NCI-H187 treated with DMSO at 0.1 percent for 48 hours (cell line): ENCODE results near the gene CYBB.

ENCODE experiments used
- DNase-seq: peaks from one replicate; lab custom pipeline; 2025; lab: John Stamatoyannopoulos, UW

CYBB gene

GRCh38 chrX:37844622-37845021 is 64.8 kb downstream of the CYBB start:
- no peak for DNase-seq

DNA sequence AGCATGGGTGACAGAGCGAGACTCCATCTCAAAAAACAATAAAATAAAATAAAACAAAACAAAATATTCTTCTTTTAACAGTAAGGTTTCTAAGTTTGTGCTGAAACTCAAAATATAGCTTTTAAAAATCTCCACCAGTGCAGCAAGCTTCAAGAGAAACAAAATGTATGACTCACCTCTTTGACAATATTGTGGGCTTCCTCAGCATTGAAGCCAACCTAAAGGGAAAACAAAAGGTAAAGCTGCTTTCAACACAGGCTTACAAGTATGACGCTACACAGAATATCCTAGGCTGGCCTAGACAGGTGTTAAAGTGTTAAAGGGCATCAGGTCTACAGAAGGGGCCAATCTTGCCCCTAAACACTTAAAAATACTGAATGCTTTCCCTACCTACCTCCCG is 66.3 kb downstream of the CYBB start:
- no peak for DNase-seq

GRCh38 chrX:37846558-37846933 is 66.7 kb downstream of the CYBB start:
- DNase-seq, result no peak

- no peak for DNase-seq
Measured at GRCh38 chrX:37846934-37847732, 67.3 kb downstream of the CYBB start, which contains the start of gene DYNLT3. Gene DYNLT3, minus strand, starts transcription at chrX:37847571. Its CDS starts 61 bp downstream, at chrX:37847510.

DNA sequence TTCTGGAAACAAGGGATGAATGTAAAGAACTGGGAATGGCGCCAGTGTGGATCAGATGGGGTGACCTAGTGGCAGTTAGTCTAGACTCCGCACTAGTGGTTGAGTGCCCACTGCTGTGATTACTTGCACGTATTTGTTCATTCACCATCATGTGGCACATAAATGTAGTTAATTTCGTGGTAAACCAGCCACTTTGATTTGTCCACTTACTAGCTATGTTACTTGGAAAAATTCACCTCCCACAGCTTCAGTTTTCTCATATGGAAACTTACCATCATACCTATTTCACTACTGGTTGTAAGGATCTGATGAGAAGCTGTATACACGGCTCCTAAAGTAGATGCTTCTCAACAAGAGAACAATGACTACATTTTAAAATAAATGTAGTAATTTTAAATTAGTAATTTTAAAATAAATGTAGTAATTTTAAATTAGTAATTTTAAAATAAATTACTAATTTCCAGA is 67.9 kb downstream of the CYBB start:
- no peak for DNase-seq

DNA sequence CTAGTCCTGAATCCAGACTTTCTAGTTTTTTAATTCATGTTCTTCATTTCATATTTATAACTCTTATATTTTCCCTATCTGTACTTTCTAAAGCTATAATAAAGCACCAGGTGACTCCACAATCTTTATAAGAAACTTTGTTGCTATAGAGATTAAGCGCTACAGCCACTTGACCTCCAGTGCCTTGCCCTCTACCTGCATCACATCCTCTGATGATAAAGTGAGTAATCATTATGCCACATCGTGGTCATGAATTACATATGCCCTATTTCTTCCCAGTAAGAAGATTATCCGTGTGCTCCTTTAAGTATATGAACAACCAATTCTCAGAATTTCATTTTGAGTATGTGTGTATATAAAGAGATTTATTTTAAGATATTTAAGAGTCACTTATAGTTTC is 74.3 kb downstream of the CYBB start:
- no peak for DNase-seq

- no peak for DNase-seq
Measured at GRCh38 chrX:37854748-37855147, 74.9 kb downstream of the CYBB start.

DNA sequence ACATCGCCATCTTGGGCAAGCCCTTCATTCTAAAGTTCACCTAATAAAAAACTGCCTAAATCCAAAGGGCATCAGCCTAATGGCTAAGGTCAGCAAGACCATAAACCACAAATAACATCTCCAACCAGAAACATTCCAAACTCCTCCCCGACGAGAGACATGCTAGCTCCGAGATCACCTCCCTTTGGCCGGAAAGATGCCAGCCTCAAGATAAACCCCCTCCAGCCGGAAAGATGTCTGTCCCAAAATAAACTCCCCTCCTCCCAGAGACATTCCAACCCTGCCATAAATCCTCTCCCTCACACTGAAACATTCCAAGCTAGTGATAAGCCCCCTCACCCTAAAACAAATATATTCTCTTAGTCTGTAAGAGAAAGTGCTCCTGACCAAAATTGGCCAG is 80.9 kb downstream of the CYBB start:
- DNase-seq, result no peak

- no peak for DNase-seq
Measured at GRCh38 chrX:37862851-37863250, 83.0 kb downstream of the CYBB start.
